WTC11 (cell line): ENCODE measurements around the gene PPP1R36. TPM values are rescaled to one million over a fixed set of nuclear protein-coding genes. Genes with fewer than 3 reads are reported as not detected.
A peak's percentile ranks its signal among the peaks of the same experiment; 100 is the strongest.

Experiments used
- ATAC-seq: fragments of 200-7000 bp; cut with Tn5 transposase; 2 replicates; pipeline ENCODE4 v1.10.0; 2021; ENCODE audit warnings: mild to moderate bottlenecking, moderate library complexity
- CTCF ChIA-PET: fragments of 300-600 bp; sonication (Branson Sonifier 250); formaldehyde crosslinking; loops from one replicate; lab custom pipeline; 2021; ENCODE audit warnings: antibody characterized with exemption; lab: Charles Lee
- POLR2A ChIA-PET: fragments of 350-600 bp; sonication (Branson Sonifier 250); formaldehyde crosslinking; loops from one replicate; lab custom pipeline; 2021; ENCODE audit warnings: antibody characterized with exemption; lab: Charles Lee
- DNase-seq: peaks from one replicate; pipeline ENCODE4 v3.0.0; 2021; ENCODE audit warnings: low spot score
- H3K27ac Mint-ChIP-seq: 2 replicates; pipeline ENCODE4 v1.8.0; 2021; ENCODE audit warnings: mixed read lengths
- H3K27me3 Mint-ChIP-seq: 2 replicates; pipeline ENCODE4 v1.8.0; 2021; ENCODE audit warnings: low read depth, mild to moderate bottlenecking, moderate library complexity, mixed read lengths
- H3K36me3 Mint-ChIP-seq: 2 replicates; pipeline ENCODE4 v1.8.0; 2021; ENCODE audit warnings: mixed read lengths
- H3K4me1 Mint-ChIP-seq: 2 replicates; pipeline ENCODE4 v1.8.0; 2022; ENCODE audit warnings: mixed read lengths
- H3K4me3 Mint-ChIP-seq: 2 replicates; pipeline ENCODE4 v1.8.0; 2021; ENCODE audit warnings: mild to moderate bottlenecking, moderate library complexity, mixed read lengths
- H3K9me3 Mint-ChIP-seq: 2 replicates; pipeline ENCODE4 v1.8.0; 2021; ENCODE audit warnings: mixed read lengths
- FOXK1 ChIP-seq: sonication (generic); formaldehyde crosslinking; IDR thresholded peaks from 2 replicates; pipeline ENCODE4 v1.8.0; 2022; ENCODE audit warnings: mild to moderate bottlenecking, moderate library complexity, missing genetic modification reagents
- GABPB1 ChIP-seq: sonication (generic); formaldehyde crosslinking; IDR thresholded peaks from 2 replicates; pipeline ENCODE4 v1.8.1; 2023; ENCODE audit warnings: mild to moderate bottlenecking, missing genetic modification reagents
- HMGA2 ChIP-seq: fragments of 250-450 bp; sonication (Bioruptor Pico); IDR thresholded peaks from 2 replicates; pipeline ENCODE4 v1.4.0; 2021; ENCODE audit warnings: mild to moderate bottlenecking, moderate library complexity
- JAZF1 ChIP-seq: fragments of 250-450 bp; sonication (Bioruptor Pico); IDR thresholded peaks from 2 replicates; pipeline ENCODE4 v1.9.0; 2021; ENCODE audit warnings: moderate library complexity, mild to moderate bottlenecking, inconsistent platforms
- MYBL2 ChIP-seq: sonication (generic); formaldehyde crosslinking; IDR thresholded peaks from 2 replicates; pipeline ENCODE4 v1.8.1; 2023; ENCODE audit warnings: mild to moderate bottlenecking, moderate library complexity, missing genetic modification reagents
- NR1H2 ChIP-seq: sonication (generic); formaldehyde crosslinking; IDR thresholded peaks from 2 replicates; pipeline ENCODE4 v1.9.0; 2021; ENCODE audit warnings: mild to moderate bottlenecking, moderate library complexity, missing genetic modification reagents
- NR2C2 ChIP-seq: sonication (generic); formaldehyde crosslinking; IDR thresholded peaks from 2 replicates; pipeline ENCODE4 v1.8.0; 2022; ENCODE audit warnings: mild to moderate bottlenecking, missing genetic modification reagents
- PRRX2 ChIP-seq: fragments of 250-450 bp; sonication (Bioruptor Pico); IDR thresholded peaks from 2 replicates; pipeline ENCODE4 v1.8.0; 2021; ENCODE audit warnings: mild to moderate bottlenecking
- RELA ChIP-seq: sonication (generic); formaldehyde crosslinking; IDR thresholded peaks from 2 replicates; pipeline ENCODE4 v1.8.1; 2022; ENCODE audit warnings: missing genetic modification reagents, mild to moderate bottlenecking, borderline replicate concordance
- SMAD3 ChIP-seq: sonication (generic); formaldehyde crosslinking; IDR thresholded peaks from 2 replicates; pipeline ENCODE4 v1.8.0; 2022; ENCODE audit warnings: missing genetic modification reagents, mild to moderate bottlenecking, borderline replicate concordance
- ZNF138 ChIP-seq: sonication (generic); formaldehyde crosslinking; conservative IDR thresholded peaks from 2 replicates; pipeline ENCODE4 v1.8.1; 2022; ENCODE audit warnings: mild to moderate bottlenecking, moderate library complexity, missing genetic modification reagents
- ZNF232 ChIP-seq: sonication (generic); formaldehyde crosslinking; IDR thresholded peaks from 2 replicates; pipeline ENCODE4 v1.8.0; 2022; ENCODE audit warnings: mild to moderate bottlenecking, missing genetic modification reagents
- total RNA-seq: library from RNA; stranded (reverse); gene quantifications from 3 replicates; pipeline ENCODE4 v1.2.3, GENCODE V29; 2021
- TF ChIP-seq, protein P1 (sequence below): fragments of 250-450 bp; sonication (Bioruptor Pico); IDR thresholded peaks from 2 replicates; pipeline ENCODE4 v1.8.0; 2021; ENCODE audit warnings: mild to moderate bottlenecking
- TF ChIP-seq, protein P2 (sequence below): sonication (generic); formaldehyde crosslinking; IDR thresholded peaks from 2 replicates; pipeline ENCODE4 v1.8.1; 2022; ENCODE audit warnings: mild to moderate bottlenecking, moderate library complexity, missing genetic modification reagents
- TF ChIP-seq, protein P3 (sequence below): sonication (generic); formaldehyde crosslinking; IDR thresholded peaks from 2 replicates; pipeline ENCODE4 v1.8.1; 2023; ENCODE audit warnings: mild to moderate bottlenecking, missing genetic modification reagents, borderline replicate concordance
- TF ChIP-seq, protein P4 (sequence below): fragments of 250-450 bp; sonication (Bioruptor Pico); IDR thresholded peaks from 2 replicates; pipeline ENCODE4 v2.1.2; 2022; ENCODE audit warnings: mild to moderate bottlenecking, moderate library complexity
- TF ChIP-seq, protein P5 (sequence below): sonication (generic); formaldehyde crosslinking; IDR thresholded peaks from 2 replicates; pipeline ENCODE4 v1.8.1; 2022; ENCODE audit warnings: low read depth, mild to moderate bottlenecking, moderate library complexity, missing genetic modification reagents, borderline replicate concordance
- TF ChIP-seq, protein P6 (sequence below): fragments of 250-450 bp; sonication (Bioruptor Pico); IDR thresholded peaks from 2 replicates; pipeline ENCODE4 v1.9.0; 2021; ENCODE audit warnings: mild to moderate bottlenecking, borderline replicate concordance
- TF ChIP-seq, protein P7 (sequence below): sonication (generic); formaldehyde crosslinking; conservative IDR thresholded peaks from 2 replicates; pipeline ENCODE4 v1.8.1; 2023; ENCODE audit warnings: mild to moderate bottlenecking, low read depth, missing genetic modification reagents, moderate library complexity

The PPP1R36 gene
- total RNA-seq, 1 experiment from 2014 or later = 0.70 TPM

DNA sequence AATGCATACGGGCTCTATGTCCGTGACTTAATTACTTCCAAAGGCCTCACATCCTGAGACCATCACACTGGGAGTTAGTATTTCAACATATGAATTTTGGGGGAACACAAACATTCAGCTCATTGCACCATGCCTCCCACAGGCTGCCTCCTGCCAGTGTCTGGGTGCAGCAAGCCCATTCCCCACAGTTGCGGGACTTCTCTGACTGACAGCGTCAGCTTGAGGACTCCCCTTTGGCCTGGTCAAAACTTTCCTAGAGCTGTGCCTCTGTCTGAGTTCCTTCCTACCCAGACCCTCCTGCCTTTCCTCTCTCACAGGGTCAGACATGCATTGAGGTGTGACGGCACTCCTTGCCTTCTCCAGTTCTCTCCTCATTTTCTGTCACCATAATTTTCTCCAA is 27.4 kb downstream of the PPP1R36 start:
- DNase-seq = no peak
- Mint-ChIP-seq H3K36me3 (0 out of 2 replicates have a peak, but pooled peaks cover 2% of the 10 kb centered on the region), H3K27me3 (no peaks in the 10 kb centered on the region), H3K27ac (peak overlapping the region; percentile 3; the same call in 1 of the 2 replicates)
- ChIA-PET CTCF (no interaction called here), POLR2A (no interaction called here)
- TF ChIP-seq, protein P1, sequence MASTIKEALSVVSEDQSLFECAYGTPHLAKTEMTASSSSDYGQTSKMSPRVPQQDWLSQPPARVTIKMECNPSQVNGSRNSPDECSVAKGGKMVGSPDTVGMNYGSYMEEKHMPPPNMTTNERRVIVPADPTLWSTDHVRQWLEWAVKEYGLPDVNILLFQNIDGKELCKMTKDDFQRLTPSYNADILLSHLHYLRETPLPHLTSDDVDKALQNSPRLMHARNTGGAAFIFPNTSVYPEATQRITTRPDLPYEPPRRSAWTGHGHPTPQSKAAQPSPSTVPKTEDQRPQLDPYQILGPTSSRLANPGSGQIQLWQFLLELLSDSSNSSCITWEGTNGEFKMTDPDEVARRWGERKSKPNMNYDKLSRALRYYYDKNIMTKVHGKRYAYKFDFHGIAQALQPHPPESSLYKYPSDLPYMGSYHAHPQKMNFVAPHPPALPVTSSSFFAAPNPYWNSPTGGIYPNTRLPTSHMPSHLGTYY (CRISPR knock-in tag) = no peak
- no peak for TF ChIP-seq ZNF232 (CRISPR knock-in tag)
- TF ChIP-seq, protein P2, sequence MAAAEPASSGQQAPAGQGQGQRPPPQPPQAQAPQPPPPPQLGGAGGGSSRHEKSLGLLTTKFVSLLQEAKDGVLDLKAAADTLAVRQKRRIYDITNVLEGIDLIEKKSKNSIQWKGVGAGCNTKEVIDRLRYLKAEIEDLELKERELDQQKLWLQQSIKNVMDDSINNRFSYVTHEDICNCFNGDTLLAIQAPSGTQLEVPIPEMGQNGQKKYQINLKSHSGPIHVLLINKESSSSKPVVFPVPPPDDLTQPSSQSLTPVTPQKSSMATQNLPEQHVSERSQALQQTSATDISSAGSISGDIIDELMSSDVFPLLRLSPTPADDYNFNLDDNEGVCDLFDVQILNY (CRISPR knock-in tag) = no peak
- TF ChIP-seq, protein P3, sequence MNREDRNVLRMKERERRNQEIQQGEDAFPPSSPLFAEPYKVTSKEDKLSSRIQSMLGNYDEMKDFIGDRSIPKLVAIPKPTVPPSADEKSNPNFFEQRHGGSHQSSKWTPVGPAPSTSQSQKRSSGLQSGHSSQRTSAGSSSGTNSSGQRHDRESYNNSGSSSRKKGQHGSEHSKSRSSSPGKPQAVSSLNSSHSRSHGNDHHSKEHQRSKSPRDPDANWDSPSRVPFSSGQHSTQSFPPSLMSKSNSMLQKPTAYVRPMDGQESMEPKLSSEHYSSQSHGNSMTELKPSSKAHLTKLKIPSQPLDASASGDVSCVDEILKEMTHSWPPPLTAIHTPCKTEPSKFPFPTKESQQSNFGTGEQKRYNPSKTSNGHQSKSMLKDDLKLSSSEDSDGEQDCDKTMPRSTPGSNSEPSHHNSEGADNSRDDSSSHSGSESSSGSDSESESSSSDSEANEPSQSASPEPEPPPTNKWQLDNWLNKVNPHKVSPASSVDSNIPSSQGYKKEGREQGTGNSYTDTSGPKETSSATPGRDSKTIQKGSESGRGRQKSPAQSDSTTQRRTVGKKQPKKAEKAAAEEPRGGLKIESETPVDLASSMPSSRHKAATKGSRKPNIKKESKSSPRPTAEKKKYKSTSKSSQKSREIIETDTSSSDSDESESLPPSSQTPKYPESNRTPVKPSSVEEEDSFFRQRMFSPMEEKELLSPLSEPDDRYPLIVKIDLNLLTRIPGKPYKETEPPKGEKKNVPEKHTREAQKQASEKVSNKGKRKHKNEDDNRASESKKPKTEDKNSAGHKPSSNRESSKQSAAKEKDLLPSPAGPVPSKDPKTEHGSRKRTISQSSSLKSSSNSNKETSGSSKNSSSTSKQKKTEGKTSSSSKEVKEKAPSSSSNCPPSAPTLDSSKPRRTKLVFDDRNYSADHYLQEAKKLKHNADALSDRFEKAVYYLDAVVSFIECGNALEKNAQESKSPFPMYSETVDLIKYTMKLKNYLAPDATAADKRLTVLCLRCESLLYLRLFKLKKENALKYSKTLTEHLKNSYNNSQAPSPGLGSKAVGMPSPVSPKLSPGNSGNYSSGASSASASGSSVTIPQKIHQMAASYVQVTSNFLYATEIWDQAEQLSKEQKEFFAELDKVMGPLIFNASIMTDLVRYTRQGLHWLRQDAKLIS = no peak
- TF ChIP-seq, protein P4, sequence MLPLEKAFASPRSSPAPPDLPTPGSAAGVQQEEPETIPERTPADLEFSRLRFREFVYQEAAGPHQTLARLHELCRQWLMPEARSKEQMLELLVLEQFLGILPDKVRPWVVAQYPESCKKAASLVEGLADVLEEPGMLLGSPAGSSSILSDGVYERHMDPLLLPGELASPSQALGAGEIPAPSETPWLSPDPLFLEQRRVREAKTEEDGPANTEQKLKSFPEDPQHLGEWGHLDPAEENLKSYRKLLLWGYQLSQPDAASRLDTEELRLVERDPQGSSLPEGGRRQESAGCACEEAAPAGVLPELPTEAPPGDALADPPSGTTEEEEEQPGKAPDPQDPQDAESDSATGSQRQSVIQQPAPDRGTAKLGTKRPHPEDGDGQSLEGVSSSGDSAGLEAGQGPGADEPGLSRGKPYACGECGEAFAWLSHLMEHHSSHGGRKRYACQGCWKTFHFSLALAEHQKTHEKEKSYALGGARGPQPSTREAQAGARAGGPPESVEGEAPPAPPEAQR (CRISPR knock-in tag) = no peak
- no peak for TF ChIP-seq JAZF1 (CRISPR knock-in tag)
- no peak for TF ChIP-seq GABPB1 (CRISPR knock-in tag)
- no peak for TF ChIP-seq SMAD3 (CRISPR knock-in tag)
- TF ChIP-seq PRRX2 (CRISPR knock-in tag) = no peak
- no peak for TF ChIP-seq HMGA2 (CRISPR knock-in tag)
- no peak for TF ChIP-seq ZNF138 (CRISPR knock-in tag)
- TF ChIP-seq, protein P5, sequence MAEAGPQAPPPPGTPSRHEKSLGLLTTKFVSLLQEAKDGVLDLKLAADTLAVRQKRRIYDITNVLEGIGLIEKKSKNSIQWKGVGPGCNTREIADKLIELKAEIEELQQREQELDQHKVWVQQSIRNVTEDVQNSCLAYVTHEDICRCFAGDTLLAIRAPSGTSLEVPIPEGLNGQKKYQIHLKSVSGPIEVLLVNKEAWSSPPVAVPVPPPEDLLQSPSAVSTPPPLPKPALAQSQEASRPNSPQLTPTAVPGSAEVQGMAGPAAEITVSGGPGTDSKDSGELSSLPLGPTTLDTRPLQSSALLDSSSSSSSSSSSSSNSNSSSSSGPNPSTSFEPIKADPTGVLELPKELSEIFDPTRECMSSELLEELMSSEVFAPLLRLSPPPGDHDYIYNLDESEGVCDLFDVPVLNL (CRISPR knock-in tag) = no peak
- TF ChIP-seq FOXK1 (CRISPR knock-in tag) = no peak
- TF ChIP-seq, all 79 proteins: peak for 0
- ATAC-seq = no peak
- Mint-ChIP-seq H3K4me1 (peaks cover 43% of the 10 kb centered on the region), H3K9me3 (no peaks in the 10 kb centered on the region), H3K4me3 (no peak overlapping the region)

DNA sequence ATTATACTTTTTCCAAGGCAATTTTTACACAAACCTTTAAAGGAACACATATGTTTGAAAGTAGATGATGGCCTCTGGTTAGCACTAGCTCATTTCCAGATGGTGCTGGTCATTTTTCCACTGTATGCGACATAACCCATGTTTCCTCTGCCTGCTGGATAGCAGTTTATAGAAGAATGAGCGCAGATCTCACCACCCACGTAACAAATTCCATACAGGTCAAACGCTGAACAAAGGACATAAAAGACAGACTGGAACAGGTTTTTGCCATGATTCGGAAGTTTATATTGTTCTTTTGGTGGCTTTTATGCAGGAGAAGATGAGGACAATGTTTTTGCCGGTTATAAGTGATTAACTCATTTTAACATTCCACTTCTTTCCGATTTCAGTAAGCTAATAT is 30.7 kb downstream of the PPP1R36 start:
- no peak for ATAC-seq
- Mint-ChIP-seq H3K36me3 (0 out of 2 replicates have a peak, but pooled peaks cover 2% of the 10 kb centered on the region), H3K9me3 (no peaks in the 10 kb centered on the region), H3K4me3 (no peak overlapping the region), H3K27ac (no peak overlapping the region), H3K27me3 (no peaks in the 10 kb centered on the region), H3K4me1 (peaks cover 28% of the 10 kb centered on the region)
- no peak for DNase-seq
- ChIA-PET POLR2A (no interaction called here), CTCF (interaction anchor here (0.9 to 1.2 kb wide), 3 partner anchors 57 to 184 kb away, joined by 3 to 4 read pairs (median 3); no protein-coding TSS in a partner anchor)
- TF ChIP-seq, protein P6, sequence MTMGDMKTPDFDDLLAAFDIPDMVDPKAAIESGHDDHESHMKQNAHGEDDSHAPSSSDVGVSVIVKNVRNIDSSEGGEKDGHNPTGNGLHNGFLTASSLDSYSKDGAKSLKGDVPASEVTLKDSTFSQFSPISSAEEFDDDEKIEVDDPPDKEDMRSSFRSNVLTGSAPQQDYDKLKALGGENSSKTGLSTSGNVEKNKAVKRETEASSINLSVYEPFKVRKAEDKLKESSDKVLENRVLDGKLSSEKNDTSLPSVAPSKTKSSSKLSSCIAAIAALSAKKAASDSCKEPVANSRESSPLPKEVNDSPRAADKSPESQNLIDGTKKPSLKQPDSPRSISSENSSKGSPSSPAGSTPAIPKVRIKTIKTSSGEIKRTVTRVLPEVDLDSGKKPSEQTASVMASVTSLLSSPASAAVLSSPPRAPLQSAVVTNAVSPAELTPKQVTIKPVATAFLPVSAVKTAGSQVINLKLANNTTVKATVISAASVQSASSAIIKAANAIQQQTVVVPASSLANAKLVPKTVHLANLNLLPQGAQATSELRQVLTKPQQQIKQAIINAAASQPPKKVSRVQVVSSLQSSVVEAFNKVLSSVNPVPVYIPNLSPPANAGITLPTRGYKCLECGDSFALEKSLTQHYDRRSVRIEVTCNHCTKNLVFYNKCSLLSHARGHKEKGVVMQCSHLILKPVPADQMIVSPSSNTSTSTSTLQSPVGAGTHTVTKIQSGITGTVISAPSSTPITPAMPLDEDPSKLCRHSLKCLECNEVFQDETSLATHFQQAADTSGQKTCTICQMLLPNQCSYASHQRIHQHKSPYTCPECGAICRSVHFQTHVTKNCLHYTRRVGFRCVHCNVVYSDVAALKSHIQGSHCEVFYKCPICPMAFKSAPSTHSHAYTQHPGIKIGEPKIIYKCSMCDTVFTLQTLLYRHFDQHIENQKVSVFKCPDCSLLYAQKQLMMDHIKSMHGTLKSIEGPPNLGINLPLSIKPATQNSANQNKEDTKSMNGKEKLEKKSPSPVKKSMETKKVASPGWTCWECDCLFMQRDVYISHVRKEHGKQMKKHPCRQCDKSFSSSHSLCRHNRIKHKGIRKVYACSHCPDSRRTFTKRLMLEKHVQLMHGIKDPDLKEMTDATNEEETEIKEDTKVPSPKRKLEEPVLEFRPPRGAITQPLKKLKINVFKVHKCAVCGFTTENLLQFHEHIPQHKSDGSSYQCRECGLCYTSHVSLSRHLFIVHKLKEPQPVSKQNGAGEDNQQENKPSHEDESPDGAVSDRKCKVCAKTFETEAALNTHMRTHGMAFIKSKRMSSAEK (CRISPR knock-in tag) = no peak
- TF ChIP-seq, protein P7, sequence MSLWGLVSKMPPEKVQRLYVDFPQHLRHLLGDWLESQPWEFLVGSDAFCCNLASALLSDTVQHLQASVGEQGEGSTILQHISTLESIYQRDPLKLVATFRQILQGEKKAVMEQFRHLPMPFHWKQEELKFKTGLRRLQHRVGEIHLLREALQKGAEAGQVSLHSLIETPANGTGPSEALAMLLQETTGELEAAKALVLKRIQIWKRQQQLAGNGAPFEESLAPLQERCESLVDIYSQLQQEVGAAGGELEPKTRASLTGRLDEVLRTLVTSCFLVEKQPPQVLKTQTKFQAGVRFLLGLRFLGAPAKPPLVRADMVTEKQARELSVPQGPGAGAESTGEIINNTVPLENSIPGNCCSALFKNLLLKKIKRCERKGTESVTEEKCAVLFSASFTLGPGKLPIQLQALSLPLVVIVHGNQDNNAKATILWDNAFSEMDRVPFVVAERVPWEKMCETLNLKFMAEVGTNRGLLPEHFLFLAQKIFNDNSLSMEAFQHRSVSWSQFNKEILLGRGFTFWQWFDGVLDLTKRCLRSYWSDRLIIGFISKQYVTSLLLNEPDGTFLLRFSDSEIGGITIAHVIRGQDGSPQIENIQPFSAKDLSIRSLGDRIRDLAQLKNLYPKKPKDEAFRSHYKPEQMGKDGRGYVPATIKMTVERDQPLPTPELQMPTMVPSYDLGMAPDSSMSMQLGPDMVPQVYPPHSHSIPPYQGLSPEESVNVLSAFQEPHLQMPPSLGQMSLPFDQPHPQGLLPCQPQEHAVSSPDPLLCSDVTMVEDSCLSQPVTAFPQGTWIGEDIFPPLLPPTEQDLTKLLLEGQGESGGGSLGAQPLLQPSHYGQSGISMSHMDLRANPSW (CRISPR knock-in tag) = no peak
- TF ChIP-seq NR1H2 (no peak), RELA (no peak), MYBL2 (no peak), NR2C2 (no peak), HMGA2 (CRISPR knock-in tag) (no peak)
